ENCODE data around the gene FCMR. TPM values are rescaled to one million over a fixed set of nuclear protein-coding genes. Genes with fewer than 3 reads are reported as not detected.

The FCMR gene
- total RNA-seq, 1 donor from 2014 or later, result not detected

GRCh38 chr1:206915030-206915735, 6.6 kb downstream of the FCMR start:
- no peak for FAIRE-seq
- DNase-seq (ENCODE audit: low read depth), result no peak
- TF ChIP-seq, protein P1, sequence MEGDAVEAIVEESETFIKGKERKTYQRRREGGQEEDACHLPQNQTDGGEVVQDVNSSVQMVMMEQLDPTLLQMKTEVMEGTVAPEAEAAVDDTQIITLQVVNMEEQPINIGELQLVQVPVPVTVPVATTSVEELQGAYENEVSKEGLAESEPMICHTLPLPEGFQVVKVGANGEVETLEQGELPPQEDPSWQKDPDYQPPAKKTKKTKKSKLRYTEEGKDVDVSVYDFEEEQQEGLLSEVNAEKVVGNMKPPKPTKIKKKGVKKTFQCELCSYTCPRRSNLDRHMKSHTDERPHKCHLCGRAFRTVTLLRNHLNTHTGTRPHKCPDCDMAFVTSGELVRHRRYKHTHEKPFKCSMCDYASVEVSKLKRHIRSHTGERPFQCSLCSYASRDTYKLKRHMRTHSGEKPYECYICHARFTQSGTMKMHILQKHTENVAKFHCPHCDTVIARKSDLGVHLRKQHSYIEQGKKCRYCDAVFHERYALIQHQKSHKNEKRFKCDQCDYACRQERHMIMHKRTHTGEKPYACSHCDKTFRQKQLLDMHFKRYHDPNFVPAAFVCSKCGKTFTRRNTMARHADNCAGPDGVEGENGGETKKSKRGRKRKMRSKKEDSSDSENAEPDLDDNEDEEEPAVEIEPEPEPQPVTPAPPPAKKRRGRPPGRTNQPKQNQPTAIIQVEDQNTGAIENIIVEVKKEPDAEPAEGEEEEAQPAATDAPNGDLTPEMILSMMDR (IDR thresholded peaks at IDR 0.05; ENCODE audit: insufficient read depth, low read length, severe bottlenecking), result no peak
- no peak overlapping the region for H3K4me3 ChIP-seq (ENCODE audit: low read depth, low read length)
- H3K36me3 ChIP-seq (ENCODE audit: control insufficient read depth, insufficient read depth, low read length), result no peaks in the 10 kb centered on the region
- no peaks in the 10 kb centered on the region for H3K27me3 ChIP-seq (ENCODE audit: control insufficient read depth, insufficient read depth, low read length)

GRCh38 chr1:206913766-206914537, 7.8 kb downstream of the FCMR start:
- FAIRE-seq (no peak), DNase-seq (ENCODE audit: low read depth) (no peak)
- Histone ChIP-seq H3K36me3 (ENCODE audit: control insufficient read depth, insufficient read depth, low read length) (no peaks in the 10 kb centered on the region), H3K27me3 (ENCODE audit: control insufficient read depth, insufficient read depth, low read length) (no peaks in the 10 kb centered on the region), H3K4me3 (ENCODE audit: low read depth, low read length) (no peak overlapping the region)
- TF ChIP-seq, protein P1 (IDR thresholded peaks at IDR 0.05; ENCODE audit: insufficient read depth, low read length, severe bottlenecking), result no peak

- no peak for FAIRE-seq
- TF ChIP-seq, protein P1 (IDR thresholded peaks at IDR 0.05; ENCODE audit: insufficient read depth, low read length, severe bottlenecking), result peak; percentile 73
- Histone ChIP-seq H3K27me3 (ENCODE audit: control insufficient read depth, insufficient read depth, low read length) (no peaks in the 10 kb centered on the region), H3K36me3 (ENCODE audit: control insufficient read depth, insufficient read depth, low read length) (no peaks in the 10 kb centered on the region), H3K4me3 (ENCODE audit: low read depth, low read length) (no peak overlapping the region)
- peak; percentile 75 for DNase-seq (ENCODE audit: low read depth)
These were observed 9.2 kb downstream of the FCMR start for GRCh38 chr1:206912445-206913095.

GRCh38 chr1:206911064-206911663, 10.6 kb downstream of the FCMR start:
- no peaks in the 10 kb centered on the region for H3K36me3 ChIP-seq (ENCODE audit: control insufficient read depth, insufficient read depth, low read length)
- TF ChIP-seq, protein P1 (IDR thresholded peaks at IDR 0.05; ENCODE audit: insufficient read depth, low read length, severe bottlenecking), result peak; percentile 53
- peak; percentile 75 for DNase-seq (ENCODE audit: low read depth)
- H3K27me3 ChIP-seq (ENCODE audit: control insufficient read depth, insufficient read depth, low read length), result no peaks in the 10 kb centered on the region
- no peak overlapping the region for H3K4me3 ChIP-seq (ENCODE audit: low read depth, low read length)
- no peak for FAIRE-seq

DNA sequence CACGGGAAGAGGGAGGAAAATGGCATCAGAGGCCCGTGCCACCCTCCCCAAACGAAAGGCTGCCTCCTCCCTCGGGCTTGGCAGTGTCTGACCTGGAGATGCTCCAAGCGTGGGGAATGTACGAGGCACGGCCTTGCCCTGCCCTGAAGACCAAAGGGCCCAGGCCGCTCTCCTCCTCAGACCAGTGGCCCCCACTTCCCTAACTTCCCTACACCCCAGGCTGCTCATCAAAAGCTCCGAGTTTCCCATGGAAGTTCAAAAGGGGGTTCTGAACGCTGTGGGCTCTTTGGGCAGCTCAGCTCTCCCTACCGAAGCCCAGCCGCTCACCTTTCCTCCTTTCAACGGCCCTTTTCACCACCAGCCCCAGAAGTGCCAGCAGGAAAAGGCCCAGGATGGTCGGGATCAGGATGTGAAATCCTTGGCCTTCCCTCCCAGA, 11.8 kb downstream of the FCMR start:
- FAIRE-seq (no peak), DNase-seq (ENCODE audit: low read depth) (no peak)
- Histone ChIP-seq H3K36me3 (ENCODE audit: control insufficient read depth, insufficient read depth, low read length) (no peaks in the 10 kb centered on the region), H3K4me3 (ENCODE audit: low read depth, low read length) (peak overlapping the region; percentile 42), H3K27me3 (ENCODE audit: control insufficient read depth, insufficient read depth, low read length) (no peaks in the 10 kb centered on the region)
- TF ChIP-seq, protein P1 (IDR thresholded peaks at IDR 0.05; ENCODE audit: insufficient read depth, low read length, severe bottlenecking), result no peak
